ENCODE data around the gene LIN7A.
"Not testable (repeated sequence)": the region's sequence is repeated elsewhere in the genome, so short reads cannot be mapped to it uniquely, and the experiment has no call there.

Gene LIN7A

DNA sequence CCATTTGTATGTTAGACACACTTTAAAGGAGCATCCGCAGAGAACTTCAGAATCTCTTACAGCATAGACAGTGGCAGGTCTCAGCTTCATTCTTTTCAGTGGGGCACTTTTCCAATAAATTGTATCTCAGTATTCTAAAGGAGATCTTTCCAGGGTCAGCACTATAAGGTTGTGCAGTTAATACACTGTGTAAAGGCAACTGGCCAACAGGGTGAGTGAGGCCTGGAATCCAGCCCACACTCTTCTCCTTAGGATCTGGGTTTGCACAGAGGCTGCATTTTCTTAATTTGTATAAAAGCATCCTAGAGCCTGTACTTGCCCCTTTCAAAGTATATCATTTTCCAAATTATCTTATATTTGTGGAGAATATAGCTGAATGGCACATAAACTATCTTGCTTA, 126.9 kb downstream of the LIN7A start:
- DNase-seq (ENCODE audit: low read depth in 2 of 2): no peak

DNA sequence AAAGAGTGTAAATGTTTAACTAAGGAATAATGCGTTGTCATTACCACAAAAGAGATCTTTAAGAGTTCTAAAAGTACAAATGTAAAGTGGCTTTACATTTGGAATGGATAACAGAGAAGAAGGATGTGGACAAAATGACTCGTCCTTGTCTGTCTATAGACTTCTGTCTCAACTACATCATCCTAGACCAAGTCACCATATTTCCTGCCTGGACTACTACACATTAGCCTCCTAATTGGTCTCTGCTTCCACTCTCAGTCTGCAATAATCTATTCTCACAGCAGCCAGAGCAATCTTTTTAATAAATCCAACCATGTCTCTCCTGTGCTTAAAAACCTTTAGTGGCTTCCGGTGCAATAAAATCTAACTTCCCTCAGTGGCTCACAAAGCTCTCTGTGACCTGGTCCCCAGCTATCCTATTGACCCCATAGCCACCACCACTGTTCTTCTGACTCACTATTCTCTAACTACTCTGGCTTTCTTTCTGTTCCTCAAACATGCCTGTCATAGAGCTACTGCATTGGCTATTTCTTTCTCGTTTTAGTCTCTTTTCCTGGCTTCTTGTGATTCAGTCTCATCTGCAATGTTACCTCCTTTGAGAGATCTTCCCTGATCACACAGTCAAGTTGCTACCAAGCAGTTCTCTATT, 130.0 kb downstream of the LIN7A start:
- no peak for DNase-seq (ENCODE audit: low read depth in 2 of 2)

DNA sequence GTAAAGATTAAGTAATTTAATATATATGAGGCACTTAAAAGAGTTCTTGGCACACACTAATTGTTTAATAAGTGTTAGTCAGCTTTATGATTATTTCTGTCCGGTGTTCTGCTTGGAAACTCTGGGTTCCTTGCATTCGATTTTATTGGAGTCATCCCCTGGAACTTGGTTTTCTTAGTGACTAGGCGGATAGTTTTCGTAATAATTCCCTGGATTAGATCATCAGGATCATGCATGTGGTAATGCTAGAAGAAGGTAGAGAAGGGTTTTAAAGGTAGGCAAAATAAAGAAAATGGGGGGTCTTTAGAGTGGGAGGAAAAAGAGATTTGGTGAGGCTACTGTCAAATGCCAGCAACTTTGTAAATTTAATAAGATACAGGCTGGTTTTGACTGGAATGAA, 132.6 kb downstream of the LIN7A start:
- no peak for DNase-seq (ENCODE audit: low read depth in 2 of 2)

DNA sequence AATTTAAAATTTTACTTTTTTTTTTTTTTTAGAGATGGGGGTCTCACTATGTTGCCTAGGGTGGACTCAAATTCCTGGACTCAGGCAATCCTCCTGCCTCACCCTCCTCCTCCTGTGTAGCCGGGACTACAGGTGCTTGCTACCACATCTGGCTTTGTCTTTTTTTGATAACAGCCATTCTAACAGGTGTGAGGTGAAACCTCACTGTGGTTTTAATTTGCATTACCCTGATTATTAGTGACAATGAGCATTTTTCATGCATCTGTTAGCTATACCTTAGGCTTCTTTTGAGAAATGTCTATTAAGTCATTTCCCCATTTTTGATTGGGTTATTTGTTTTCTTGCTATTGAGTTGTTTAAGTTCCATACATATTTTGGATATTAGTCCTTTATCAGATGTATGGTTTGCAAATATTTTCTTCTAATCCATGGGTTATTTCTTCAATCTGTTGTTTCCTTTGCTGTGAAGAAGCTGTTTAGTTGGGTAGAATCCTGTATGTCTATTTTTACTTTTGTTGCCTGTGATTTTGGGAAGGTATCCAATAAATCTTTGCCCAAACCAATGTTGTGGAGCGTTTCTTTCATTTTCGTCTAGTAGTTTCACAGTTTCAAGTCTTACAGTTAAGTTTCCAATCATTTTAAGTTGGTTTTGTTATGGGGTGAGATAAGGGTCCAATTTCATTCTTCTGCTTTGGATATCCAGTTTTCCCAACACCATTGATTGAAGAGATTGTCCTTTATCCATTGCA, 134.9 kb downstream of the LIN7A start:
- no peak for DNase-seq (ENCODE audit: low read depth in 2 of 2)

DNA sequence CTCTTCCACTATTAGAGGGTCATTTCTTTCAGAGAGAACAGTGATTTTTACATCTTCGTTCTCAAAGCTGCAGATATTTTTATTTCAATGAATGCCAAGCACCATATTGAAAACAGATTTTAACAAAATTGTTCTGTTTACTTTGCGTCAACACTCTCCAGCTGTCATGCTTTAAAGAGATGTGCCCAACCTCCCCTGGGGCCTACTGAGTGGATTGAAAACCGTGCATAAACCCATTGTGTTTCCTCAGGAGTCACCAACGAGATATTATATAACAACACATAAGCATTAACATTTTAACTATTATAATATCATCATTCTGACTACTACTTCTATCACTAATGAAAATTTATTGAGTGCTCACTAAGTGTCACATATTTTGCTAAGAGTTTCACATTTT, 139.5 kb downstream of the LIN7A start:
- DNase-seq (ENCODE audit: low read depth in 2 of 2): no peak

DNA sequence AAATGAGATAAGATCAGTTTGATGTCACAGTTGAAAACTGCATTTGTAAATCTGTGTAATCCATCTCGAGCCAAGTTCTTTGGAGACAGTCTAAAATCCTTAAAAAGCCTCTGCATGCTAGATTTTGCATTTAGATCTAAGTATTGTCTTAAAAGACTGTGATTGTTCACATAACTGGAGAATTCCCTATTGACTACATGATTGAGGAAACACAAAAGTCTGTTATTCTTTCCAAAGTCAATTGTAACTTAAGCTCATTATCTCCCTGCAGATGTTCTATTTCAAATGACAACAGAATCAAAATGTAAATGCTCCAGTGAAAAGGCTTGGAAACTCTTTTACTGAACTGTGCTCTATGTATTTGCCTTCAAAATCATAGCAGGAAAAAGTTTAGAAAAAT, 143.2 kb downstream of the LIN7A start:
- no peak for DNase-seq (ENCODE audit: low read depth in 2 of 2)

DNA sequence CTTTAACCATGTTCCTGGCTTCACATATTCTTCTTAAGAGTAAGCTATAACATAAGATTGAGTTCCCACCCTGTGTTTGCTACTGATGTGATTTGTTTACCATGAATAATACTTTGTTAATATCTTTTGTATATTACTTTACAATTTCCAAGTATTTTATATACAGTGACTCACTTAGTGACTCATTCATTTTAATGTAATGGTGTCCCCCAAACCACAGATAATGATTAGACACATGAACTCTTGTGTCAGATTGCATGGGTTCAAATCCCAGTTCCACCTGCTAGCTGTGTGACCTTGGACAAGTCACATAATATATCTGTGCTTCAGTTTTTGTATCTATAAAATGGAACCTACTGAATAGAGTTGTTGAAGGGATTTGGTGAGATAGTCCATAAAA, 144.9 kb downstream of the LIN7A start:
- DNase-seq (ENCODE audit: low read depth in 2 of 2): no peak

DNA sequence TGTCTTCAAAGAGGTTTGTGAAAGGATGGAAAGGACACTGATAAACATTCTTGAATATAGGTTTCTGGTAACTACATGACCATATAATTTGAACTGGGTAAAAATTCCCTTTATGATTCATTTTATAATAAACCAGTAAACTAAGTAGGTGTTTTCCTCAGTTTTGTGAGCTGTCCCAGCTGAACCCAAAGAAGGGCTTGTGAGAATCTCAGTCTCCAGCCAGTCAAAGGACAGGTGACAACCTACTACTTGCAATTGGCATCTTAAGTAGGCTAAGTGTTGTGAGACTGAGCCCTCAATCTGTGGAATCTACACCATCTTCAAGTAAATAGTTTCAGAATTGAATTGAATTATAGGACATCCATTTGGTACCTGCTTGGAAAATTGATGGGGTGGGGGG, 145.9 kb downstream of the LIN7A start:
- DNase-seq (ENCODE audit: low read depth in 2 of 2): no peak

DNA sequence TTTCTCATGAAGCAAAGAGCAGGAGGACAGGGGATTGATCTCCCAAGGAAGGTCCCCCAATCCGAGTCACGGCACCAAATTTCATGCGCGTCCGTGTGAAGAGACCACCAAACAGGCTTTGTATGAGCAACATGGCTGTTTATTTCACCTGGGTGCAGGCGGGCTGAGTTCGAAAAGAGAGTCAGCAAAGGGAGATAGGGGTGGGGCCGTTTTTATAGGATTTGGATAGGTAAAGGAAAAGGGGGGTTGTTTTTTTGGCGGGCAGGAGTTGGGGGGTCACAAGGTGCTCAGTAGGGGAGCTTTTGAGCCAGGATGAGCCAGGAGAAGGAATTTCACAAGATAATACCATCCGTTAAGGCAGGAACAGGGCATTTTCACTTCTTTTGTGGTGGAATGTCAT, 149.3 kb downstream of the LIN7A start:
- DNase-seq (ENCODE audit: low read depth in 2 of 2): not testable (repeated sequence)

DNA sequence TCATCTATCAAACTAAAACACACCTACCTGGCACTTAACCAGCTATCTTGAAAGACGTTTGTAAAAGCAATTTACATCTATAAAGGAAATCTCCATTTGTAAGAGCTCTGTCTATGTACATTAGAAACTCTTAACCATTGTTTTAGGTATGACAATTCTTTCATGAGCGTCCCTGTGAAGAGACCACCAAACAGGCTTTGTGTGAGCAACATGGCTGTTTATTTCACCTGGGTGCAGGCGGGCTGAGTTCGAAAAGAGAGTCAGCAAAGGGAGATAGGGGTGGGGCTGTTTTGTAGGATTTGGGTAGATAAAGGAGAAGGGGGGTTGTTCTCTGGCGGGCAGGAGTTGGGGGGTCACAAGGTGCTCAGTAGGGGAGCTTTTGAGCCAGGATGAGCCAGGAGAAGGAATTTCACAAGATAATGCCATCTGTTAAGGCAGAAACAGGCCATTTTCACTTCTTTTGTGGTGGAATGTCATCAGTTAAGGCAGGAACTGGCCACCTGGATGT, 154.7 kb downstream of the LIN7A start:
- DNase-seq (ENCODE audit: low read depth in 2 of 2): not testable (repeated sequence)

DNA sequence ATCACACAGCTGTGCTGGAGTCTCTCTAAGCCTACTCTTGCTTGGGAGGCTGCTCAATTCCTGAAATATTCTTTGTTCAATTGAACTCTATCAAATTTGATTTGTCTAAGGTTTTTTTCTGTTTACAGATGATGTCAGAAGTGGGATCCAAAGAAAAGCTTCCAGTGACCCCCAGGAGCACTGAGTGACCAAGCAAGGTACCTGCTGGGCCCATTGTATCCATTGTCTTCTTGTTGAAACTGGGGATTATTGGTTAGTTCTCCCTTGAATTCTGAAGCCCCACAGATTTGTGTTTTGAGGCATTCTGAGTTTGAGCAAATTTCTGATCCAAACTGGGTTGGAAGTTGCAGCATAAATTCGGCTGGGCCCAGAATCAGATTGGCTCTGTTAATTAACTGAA, 156.4 kb downstream of the LIN7A start:
- no peak for DNase-seq (ENCODE audit: low read depth in 2 of 2)

DNA sequence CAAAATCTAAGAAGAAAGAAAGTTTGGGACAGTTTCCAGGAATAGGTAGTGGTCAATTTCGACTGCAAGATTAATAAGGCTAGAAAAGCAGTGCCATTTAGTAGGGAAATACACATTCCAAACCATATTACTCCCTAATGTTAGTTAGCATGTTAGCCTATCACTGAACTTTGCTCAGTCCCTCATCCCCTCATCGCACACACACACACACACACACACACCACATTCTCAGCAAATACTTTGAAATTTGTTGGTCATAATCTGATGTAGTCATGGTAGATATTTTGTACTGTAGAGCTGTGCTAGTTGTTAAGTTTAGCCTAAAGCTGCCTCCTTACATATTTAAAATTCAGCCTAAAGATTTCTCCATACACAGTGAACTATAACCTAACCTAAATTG, 157.0 kb downstream of the LIN7A start:
- DNase-seq (ENCODE audit: low read depth in 2 of 2): no peak

DNA sequence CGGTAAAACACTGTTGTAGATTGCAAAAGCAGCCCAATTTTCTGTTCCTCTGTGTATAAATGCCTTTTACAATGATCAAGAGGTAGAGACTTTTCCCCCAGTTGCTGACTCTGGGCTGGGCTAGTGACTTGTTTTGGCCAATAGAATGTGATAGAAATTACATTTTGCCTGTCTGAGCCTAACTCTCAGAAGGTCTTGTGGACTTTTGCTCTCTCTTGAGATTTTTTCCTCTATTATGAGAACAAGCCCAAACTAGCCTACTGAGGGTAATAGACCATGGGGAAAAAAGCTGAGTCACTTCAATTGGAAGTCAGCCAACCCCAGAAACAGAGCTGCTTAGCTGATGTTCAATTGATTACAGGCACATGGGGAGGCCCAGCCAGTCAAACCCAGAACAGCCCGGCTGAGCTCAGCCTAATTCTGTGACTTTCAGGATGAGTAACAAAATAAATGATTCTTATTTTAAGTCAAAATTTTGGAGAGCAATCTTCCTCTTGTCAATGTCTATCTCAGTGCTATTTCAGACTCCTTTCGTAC, 159.7 kb downstream of the LIN7A start:
- DNase-seq (ENCODE audit: low read depth in 2 of 2): no peak

DNA sequence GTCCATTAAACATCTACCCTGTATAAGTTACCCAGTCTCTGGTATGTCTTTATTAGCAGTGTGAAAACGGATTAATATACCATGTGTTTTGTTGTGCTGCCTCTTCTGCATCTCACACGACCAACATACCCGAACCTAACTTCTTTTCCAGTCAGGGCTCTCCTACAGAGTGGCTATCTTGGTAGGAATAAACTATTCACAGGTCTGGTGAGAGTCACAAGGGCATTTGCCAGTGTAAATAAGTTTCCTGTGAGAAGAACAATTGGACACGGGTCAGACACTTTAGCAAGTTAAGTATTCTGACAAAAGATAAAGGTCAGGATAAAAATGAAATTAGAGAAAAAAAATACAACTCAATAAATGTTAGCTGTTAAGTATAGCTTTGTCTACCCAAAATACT, 160.1 kb downstream of the LIN7A start:
- DNase-seq (ENCODE audit: low read depth in 2 of 2): no peak

DNA sequence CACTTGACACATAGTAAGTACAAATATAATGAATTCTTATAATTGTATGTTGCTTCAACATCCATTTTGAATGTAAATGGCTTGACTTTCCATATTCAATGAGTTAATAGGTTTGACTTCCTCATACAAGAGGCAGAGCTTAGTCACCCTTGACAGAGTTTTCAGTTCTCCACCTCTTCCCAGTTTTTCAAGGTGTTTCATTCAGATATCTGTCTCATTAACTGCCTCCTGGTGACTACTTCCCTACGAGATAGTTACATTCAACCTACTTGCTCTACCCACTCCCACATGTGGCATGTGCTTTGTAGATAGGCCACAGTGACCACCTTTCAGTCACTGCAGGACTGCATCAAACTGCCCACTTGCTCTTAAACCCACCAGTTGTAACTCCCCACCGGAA, 161.0 kb downstream of the LIN7A start:
- no peak for DNase-seq (ENCODE audit: low read depth in 2 of 2)

DNA sequence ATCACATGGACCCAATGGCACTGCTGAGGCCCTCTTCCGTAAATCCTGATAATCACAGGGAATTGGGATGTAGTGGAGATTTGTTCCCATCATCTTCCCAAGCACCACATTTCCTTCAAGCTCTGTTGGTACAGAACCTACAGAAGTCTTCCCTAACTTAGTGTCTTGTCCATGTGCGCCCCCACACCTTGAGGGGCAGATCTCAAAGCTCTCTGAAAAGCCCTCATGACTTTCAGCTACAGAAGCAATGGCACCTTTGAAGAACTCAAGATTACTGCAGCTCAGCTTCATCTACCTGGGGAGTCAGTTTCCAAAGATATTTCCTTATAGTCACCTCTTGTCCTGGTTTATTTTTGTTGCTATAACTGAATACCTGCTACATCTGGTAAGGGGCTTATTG, 166.8 kb downstream of the LIN7A start:
- no peak for DNase-seq (ENCODE audit: low read depth in 2 of 2)

DNA sequence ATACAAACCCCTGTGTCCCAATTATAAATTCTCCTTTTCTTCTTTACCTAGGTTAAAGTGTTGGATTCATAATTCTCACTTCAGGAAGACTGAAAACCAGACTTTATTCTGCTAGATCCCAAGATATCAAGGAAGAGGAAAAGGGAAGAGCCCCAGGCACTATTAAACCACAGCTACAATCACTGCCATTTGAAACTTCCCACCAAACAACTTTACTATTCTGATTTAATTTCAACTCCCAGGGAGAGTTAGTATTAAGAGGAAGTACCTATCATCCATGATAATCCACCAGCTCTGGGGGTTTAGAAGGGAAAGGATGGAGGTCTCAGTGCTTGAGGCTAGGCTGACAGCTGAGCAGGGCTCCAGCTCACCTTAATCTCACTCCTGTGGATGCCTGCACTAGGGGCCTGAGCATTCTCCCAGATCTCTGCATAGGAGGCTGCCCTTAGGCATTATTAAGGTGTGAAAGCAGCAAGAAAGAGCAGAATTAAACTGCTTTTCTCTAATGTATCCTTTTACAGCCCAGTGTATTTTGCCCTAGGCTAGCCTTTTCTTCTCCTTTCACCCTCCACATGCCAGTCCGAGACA, 168.1 kb downstream of the LIN7A start:
- DNase-seq (ENCODE audit: low read depth in 2 of 2): no peak

DNA sequence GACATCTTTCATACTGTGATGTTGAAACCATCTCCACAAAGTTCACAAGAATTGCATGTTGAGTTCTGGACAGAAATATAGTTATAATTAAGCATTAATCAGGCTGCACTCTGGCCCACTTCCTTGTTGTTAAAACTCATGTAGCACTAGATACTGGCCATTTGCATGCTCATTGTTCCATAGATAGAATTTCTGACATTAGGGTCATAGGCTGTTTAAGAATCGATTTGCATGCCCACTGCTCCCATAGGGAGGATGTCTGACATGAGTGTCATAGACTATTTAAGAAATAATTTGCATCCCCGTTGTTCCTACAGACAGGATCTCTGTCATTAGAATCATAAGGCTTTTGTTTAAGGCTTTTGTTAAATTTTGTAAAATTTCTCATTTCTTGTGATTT, 170.8 kb downstream of the LIN7A start:
- no peak for DNase-seq (ENCODE audit: low read depth in 2 of 2)

DNA sequence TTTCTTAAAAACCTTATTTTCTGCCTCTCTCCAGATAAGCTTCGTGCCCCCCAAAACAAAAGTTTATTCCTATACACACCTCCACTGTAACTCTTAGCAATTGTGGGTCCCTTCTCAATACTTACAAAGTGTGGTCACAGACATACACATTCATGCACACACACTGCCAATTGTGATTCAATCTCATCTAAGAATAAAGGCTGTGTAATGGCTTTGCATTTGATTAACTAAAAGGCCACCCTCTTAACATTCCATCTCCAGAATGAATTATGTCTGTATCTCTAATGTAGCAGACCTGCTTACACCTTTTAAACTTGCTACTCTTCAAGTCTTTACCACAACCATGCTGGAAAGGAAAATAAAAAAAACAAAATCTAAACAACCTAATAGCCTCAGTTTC, 171.5 kb downstream of the LIN7A start:
- DNase-seq (ENCODE audit: low read depth in 2 of 2): no peak

DNA sequence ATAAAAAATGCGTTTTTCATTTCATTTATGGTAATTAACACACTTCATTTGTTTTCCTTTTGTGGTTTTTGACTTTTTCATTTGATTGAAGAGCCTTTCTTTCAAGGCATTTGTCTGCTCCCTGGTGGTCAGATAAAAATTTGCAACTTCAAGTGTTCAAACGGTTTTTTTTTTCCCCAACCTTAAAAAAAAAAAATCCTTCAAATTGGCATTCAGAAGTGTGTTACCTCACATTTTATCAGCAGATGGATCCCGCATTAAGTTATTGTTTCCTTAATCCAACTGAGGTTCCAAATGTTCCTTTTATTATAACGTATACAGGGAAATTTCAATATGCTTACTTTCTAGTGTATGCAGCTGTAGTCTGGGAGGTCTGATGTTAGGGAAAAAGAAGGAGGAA, 173.9 kb downstream of the LIN7A start:
- DNase-seq (ENCODE audit: low read depth in 2 of 2): no peak

DNA sequence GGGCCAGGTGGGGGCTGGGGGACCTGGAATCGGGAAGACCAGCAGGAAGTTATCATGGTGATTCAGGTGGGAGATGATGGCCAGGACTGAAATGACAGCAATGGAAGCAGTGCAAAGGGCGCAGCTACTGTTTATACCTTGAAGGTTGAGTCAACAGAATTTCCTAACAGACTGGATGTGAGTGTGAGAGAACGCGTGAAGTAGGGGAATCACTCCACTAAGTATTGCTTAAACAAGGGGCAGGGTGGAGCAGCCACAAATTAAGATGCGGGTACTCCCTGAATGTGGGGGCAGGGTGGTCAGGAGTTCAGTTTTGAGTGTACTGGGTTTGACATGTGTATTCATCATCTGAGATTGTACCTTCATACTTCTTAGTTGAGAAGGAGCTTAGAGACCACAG, 175.9 kb downstream of the LIN7A start:
- no peak for DNase-seq (ENCODE audit: low read depth in 2 of 2)

DNA sequence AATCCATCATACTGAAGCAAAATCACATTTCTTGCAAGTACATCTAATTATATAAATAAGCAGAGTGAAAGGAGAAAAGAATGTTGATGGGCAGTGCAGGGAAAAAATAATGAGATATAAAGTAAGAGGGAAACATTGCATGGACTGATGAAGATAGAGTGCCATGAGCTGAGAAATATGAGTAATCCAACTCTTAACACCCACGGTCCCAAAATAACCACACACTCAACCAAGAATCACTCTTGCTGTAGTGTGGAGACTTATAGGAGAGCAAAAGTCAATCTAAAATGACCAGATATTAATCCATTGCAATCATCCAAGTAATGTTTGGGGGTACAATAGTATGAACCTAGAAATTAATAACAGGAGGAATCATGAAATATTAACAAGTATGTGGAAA, 180.9 kb downstream of the LIN7A start:
- no peak for DNase-seq (ENCODE audit: low read depth in 2 of 2)

DNA sequence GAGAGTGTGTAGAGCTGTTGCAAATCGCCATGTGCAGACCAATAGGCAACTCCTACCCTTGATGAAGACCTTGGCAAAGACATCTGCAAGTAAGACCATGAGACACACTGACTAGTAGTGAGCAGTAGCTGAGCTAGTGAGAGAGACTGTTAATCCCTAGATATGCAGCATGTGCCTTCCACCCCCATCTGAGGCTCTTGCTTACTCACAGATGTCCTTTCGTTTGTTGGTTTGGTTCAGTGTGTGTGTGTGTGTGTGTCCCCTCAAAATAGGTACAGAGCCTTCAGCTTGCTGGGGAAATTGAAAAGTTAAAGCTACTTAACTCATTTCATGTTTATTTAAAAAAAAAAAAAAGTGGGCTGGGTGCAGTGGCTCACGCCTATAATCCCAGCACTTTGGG, 183.5 kb downstream of the LIN7A start:
- DNase-seq (ENCODE audit: low read depth in 2 of 2): no peak
